Measurements from ENCODE around the gene SCN1B. TPM values are rescaled to one million over a fixed set of nuclear protein-coding genes. Genes with fewer than 3 reads are reported as not detected.

SCN1B gene
- 13.7 and 15.2 TPM in 2 replicates for total RNA-seq

DNA sequence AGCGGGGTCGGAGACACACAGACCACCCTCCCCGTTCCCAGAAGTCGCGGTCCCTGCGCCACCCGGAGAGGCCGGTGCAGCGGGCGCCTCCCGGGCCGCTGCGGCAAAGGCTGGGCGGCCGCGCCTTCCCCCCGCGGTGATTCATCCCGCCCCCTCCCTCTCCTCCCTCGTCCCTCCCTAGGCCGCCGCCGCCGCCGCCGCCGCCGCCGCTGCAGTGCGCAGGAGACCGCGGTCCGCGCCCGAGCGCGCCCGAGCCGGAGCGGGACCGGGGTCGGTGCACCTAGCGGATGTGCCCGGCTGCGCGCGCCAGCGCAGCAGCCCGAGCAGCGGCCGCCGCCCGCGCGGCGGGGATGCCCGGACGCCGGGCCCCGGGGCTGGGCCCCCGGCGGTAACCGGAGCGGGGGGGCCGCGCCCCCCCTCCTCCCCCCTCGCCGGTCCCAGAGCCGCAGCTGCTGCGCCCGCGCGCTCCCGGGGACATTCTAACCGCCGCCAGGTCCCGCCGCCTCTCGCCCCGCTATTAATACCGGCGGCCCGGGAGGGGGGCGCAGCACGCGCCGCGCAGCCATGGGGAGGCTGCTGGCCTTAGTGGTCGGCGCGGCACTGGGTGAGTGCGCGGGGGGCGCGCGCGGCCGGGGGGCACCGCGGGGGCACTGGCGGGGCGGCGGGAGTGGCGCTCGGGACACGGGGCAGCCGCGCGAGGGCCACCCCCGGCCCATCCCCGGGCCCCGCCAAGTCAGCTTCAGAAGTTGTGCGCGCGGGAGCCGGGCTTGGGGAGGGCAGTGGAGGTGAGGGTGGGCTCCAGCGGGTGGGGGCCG is at the start of gene SCN1B:
Gene SCN1B (plus strand): TSS at position 214 of the 815 bp plus-strand sequence. CDS start 351 bp downstream, at position 565.

DNA sequence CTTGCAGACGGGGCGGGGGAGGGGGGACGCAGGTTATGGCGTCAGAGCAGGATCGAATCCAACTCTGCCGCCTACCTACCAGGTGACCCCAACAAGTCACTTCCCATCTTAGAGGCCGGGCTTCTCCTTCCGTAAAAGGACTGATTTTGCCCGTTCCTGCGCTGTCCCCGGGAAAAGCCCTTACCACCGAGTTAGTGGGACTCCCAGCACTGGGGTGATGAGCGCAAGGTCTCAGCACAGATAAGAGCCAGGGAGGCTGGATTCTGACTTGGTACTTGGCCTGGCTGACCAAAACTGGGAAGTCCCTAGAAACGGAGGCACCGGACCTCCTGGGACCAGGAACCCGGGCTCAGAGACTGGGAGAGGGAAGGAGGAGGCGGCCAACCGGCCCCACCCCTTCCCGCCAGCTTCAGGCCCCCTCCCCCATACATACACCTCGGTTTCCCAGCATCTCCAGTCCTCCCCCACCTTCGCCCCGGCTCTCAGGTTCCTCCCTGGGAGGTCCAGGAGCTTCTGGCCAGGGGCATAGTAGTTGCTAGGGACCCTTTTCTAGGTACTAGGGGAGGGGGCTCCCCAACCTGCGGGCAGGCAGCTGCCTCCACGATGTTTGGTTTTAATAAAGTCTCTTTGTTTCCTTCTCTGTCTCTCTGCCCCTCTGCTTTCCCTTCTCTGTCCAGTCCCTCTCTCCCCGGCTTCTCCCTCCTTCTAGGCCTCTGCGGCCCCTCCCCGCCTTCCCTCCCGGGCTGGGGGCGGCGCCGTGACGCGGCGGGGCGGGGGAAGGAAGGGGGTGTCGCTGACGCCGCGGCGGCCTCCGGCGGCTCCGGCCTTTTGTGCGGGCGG is 30.6 kb upstream of the SCN1B start, which contains the start of gene GRAMD1A:
Gene GRAMD1A (plus strand): TSS at position 826 of the 840 bp plus-strand sequence. CDS start 156 bp downstream, outside the sequence.

DNA sequence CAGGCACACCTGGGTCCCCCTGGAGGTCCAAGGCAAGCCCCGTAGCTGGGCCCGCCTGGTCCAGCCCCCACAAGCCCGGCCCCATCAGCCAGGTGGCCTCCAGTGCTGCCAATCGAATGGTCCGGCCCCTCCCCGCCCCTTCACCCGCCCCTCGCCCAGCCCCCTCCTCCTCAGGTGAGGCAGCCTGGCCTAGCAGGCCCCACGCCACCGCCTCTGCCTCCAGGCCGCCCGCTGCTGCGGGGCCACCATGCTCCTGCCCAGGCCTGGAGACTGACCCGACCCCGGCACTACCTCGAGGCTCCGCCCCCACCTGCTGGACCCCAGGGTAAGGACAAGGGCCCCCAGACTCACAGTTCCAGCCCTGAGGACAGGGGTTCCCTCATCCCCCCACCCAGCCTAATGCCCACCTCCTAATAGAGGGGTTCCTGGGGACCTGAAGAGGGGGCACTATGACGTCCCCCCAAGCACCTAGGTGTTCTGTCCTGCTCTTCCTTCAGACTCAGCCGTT is 11.3 kb downstream of the SCN1B start, which contains the start of gene HPN:
Gene HPN (plus strand): TSS at position 174 of the 508 bp plus-strand sequence. CDS start 786 bp downstream, outside the sequence.

Other genes starting within 250 kb of the SCN1B start
- gene ZNF30, start 103.6 kb upstream of the SCN1B start, total RNA-seq = 1.6 and 2.5 TPM in 2 replicates
- gene ZNF792, start 66.2 kb upstream of the SCN1B start, total RNA-seq = 2.9 and 5.4 TPM in 2 replicates
- 61.0 and 70.4 TPM in 2 replicates for gene GRAMD1A, start 30.1 kb upstream of the SCN1B start, total RNA-seq
- gene HPN, start 11.3 kb downstream of the SCN1B start, total RNA-seq = not detected in 2 replicates
- gene FXYD3, start 85.4 kb downstream of the SCN1B start, total RNA-seq = not detected in 2 replicates
- gene LGI4, start 104.6 kb downstream of the SCN1B start, total RNA-seq = 0.05 and 0.37 TPM in 2 replicates
- 1.3 and 14.8 TPM in 2 replicates for gene FXYD1, start 108.4 kb downstream of the SCN1B start, total RNA-seq
- not detected in 2 replicates for gene FXYD7, start 112.8 kb downstream of the SCN1B start, total RNA-seq
- 61.2 and 76.9 TPM in 2 replicates for gene FXYD5, start 124.3 kb downstream of the SCN1B start, total RNA-seq
- gene FAM187B, start 198.3 kb downstream of the SCN1B start, total RNA-seq = not detected in 2 replicates
- 1.2 and 1.4 TPM in 2 replicates for gene LSR, start 218.5 kb downstream of the SCN1B start, total RNA-seq
- 65.7 and 71.7 TPM in 2 replicates for gene USF2, start 238.5 kb downstream of the SCN1B start, total RNA-seq